Ramos (cell line): ENCODE data around the gene PIK3CA.

ENCODE experiments used
- in situ Hi-C: fragments of 300-500 bp; cut with MboI; formaldehyde crosslinking; loops from one replicate; pipeline ENCODE4 v1.14.3; 2022; ENCODE audit warnings: low sequenced_read_pairs; ENCODE audit not compliant: unreplicated experiment

The PIK3CA gene

DNA sequence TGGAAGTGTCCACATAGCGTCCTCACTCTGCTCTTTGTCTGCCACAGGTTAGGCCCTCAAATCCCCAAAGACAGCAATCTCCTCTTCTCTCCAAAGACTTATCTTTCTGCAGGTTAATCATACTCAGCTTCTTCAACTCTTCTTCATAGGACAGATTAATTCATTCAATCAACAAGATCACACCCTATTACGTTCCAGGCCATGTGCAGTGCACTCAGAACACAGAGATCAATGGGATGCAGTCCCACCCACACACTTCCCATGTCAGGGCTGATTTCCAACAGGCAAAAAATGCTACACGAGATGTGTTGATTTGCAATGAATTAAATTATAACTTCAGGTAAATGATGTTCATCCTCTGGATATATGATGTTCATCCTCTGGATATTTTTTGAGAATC lies 141.1 kb downstream of the PIK3CA start:
- in situ Hi-C loops, result no loop called here
